Activated CD8-positive, alpha-beta T cell treated with anti-CD3 and anti-CD28 coated beads, Interleukin-2, amount 10 ng/mL, durations not matched to agents 7 days and 5 days (primary cell): ENCODE measurements around the gene ZNF341. TPM values are rescaled to one million over a fixed set of nuclear protein-coding genes. Genes with fewer than 3 reads are reported as not detected.

Source experiments
- ATAC-seq: fragments of 150-1000 bp; cut with Tn5 transposase; one replicate; pipeline ENCODE4 v1.10.0; 2021; ENCODE audit warnings: moderate library complexity
- CTCF ChIA-PET: fragments of 350-600 bp; sonication (Branson Sonifier 250); formaldehyde crosslinking; loops from one replicate; lab custom pipeline; 2021; ENCODE audit warnings: antibody characterized with exemption; lab: Charles Lee
- POLR2A ChIA-PET: fragments of 350-600 bp; sonication (Branson Sonifier 250); formaldehyde crosslinking; loops from one replicate; lab custom pipeline; 2021; ENCODE audit warnings: antibody characterized with exemption; lab: Charles Lee
- DNase-seq: peaks from one replicate; pipeline ENCODE4 v3.0.0-alpha.2; 2020
- H3K27ac Mint-ChIP-seq: one replicate; pipeline ENCODE4 v1.8.0; 2021; ENCODE audit warnings: mild to moderate bottlenecking, mixed read lengths
- H3K27me3 Mint-ChIP-seq: one replicate; pipeline ENCODE4 v1.8.0; 2021; ENCODE audit warnings: low read depth, mixed read lengths
- H3K36me3 Mint-ChIP-seq: one replicate; pipeline ENCODE4 v1.8.0; 2021; ENCODE audit warnings: low read depth, mixed read lengths
- H3K4me1 Mint-ChIP-seq: one replicate; pipeline ENCODE4 v1.8.0; 2021; ENCODE audit warnings: low read depth, mixed read lengths
- H3K4me3 Mint-ChIP-seq: one replicate; pipeline ENCODE4 v1.8.0; 2021; ENCODE audit warnings: mild to moderate bottlenecking, mixed read lengths
- H3K9me3 Mint-ChIP-seq: one replicate; pipeline ENCODE4 v1.8.0; 2022; ENCODE audit warnings: mixed read lengths; ENCODE audit not compliant: insufficient read depth
- total RNA-seq, 2 experiments: library from RNA; stranded (reverse); gene quantifications; one replicate each; pipeline ENCODE4 v1.2.3, GENCODE V29; 2021

Gene ZNF341
- total RNA-seq, 2 experiments from 2014 or later, result 4.7 to 5.2 TPM

DNA sequence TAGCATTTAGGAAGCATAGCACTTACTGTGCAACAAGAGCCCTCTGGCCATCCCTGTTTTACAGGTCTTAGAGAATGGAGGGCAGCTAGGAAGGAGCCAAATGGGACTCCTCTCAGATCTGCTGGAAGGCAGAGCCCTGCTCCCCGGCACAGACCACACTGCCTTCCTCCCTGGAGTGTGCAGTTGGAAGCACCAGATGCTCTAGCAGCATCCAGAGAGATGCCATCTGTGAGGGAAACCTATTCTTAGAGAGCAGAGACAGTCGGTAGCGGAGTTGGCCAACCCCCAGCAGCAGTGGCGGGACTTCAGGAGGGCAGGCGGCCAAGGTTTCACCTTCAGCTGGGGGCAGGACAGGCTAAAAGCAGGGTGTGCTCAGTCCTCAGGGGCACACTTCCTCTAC lies 28.9 kb upstream of the ZNF341 start:
- Mint-ChIP-seq H3K27ac (no peak overlapping the region), H3K27me3 (no peaks in the 10 kb centered on the region), H3K9me3 (no peaks in the 10 kb centered on the region), H3K36me3 (peaks cover 20% of the 10 kb centered on the region), H3K4me1 (no peaks in the 10 kb centered on the region), H3K4me3 (no peak overlapping the region)
- DNase-seq (no peak), ATAC-seq (no peak)
- POLR2A ChIA-PET, result interaction anchor here (0.9 kb wide), 1 partner anchor 30 kb away, joined by 3 read pairs; no protein-coding TSS in a partner anchor
- CTCF ChIA-PET, result no interaction called here

DNA sequence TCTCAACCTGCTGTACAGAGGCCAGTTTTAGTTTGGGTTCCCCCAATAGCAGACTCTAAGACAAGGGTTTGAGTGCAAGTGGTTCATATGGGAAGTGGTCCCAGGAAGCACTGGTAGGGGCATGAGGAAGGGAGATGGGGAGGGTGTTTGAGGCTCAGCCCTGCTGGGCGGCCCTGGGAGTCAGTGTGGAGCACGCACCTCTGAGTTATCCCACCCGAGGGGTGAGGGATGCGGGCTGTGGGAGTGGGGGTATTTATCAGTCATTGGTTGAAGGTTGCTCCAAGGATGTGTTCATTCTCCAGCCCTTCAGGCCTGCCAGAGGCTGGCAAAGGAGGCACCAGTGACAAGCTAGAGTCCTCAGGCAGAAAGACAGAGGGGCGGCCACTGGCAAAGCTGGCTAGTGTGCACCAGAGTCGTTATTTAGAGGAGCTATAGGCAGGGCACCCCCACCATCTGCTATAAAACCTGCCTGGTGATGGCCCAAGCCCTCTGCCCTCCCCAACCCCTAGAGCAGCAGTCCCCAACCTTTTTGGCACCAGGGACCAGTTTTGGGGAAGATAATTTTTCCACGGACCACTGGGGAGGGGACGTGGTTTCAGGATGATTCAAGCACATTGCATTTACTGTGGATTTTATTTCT lies 28.2 kb upstream of the ZNF341 start:
- Mint-ChIP-seq H3K4me3 (no peak overlapping the region), H3K4me1 (no peaks in the 10 kb centered on the region), H3K27ac (no peak overlapping the region), H3K9me3 (no peaks in the 10 kb centered on the region), H3K36me3 (peaks cover 20% of the 10 kb centered on the region), H3K27me3 (no peaks in the 10 kb centered on the region)
- ATAC-seq (no peak), DNase-seq (no peak)
- CTCF ChIA-PET, result no interaction called here
- POLR2A ChIA-PET, result interaction anchor here (0.9 kb wide), 1 partner anchor 29 kb away, joined by 3 read pairs; no protein-coding TSS in a partner anchor

DNA sequence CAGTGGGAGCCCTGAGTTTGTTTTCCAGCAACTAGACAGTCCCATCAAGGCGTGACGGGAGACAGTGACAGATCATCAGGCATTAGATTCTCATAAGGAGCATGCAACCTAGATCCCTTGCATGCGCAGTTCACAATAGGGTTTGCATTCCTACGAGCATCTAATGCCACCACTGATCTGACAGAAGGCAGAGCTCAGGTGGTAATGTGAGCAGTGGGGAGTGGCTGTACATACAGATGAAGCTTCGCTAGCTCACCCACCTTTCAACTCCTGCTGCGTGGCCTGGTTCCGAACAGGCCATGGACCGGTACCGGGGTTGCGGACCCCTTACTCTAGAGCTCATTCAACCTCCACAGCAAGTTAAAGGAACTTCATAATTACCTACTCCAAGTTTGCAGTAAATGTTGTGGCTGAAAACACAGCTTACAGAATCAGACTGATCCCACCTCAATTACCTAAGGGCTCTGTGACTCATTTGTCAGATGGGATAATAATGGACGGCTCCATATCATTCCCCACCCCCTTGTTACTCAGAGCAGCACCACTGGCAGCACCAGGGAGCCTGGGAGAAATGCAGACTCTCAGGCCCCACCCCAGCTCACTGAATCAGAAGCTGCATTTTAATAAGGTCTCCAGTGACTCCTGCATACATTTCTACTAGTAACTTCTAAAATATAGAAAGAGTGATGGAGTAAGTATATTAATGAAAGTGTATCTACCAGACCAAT lies 27.4 kb upstream of the ZNF341 start:
- Mint-ChIP-seq H3K4me1 (peaks cover 3% of the 10 kb centered on the region), H3K4me3 (no peak overlapping the region), H3K9me3 (no peaks in the 10 kb centered on the region), H3K36me3 (peaks cover 23% of the 10 kb centered on the region), H3K27me3 (no peaks in the 10 kb centered on the region), H3K27ac (no peak overlapping the region)
- POLR2A ChIA-PET, result interaction anchor here (0.7 kb wide), 1 partner anchor 13 kb away, joined by 3 read pairs; no protein-coding TSS in a partner anchor
- CTCF ChIA-PET, result no interaction called here
- ATAC-seq, result no peak
- no peak for DNase-seq

DNA sequence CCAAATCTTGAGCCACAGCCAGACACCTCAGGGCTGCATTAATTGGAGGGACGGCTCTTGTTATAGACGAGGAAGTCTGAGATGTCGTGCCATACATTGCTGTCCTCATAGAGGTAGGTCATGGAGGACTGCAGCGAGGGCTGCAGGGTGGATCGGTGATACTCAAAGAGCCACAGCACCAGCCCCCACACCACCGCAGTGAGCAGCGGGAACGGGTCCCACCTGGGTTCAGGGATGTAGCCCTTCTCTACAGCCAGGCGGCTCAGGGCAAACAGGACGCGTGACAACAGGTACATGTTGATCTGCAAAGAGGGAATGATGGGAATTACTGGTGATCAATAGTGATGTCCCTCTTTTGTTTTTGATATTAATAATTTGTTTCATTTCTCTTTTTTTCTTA lies 24.1 kb upstream of the ZNF341 start:
- ChIA-PET CTCF (no interaction called here), POLR2A (no interaction called here)
- Mint-ChIP-seq H3K36me3 (peaks cover 38% of the 10 kb centered on the region), H3K4me3 (no peak overlapping the region), H3K4me1 (peaks cover 17% of the 10 kb centered on the region), H3K27me3 (no peaks in the 10 kb centered on the region), H3K27ac (no peak overlapping the region), H3K9me3 (no peaks in the 10 kb centered on the region)
- DNase-seq (no peak), ATAC-seq (no peak)

DNA sequence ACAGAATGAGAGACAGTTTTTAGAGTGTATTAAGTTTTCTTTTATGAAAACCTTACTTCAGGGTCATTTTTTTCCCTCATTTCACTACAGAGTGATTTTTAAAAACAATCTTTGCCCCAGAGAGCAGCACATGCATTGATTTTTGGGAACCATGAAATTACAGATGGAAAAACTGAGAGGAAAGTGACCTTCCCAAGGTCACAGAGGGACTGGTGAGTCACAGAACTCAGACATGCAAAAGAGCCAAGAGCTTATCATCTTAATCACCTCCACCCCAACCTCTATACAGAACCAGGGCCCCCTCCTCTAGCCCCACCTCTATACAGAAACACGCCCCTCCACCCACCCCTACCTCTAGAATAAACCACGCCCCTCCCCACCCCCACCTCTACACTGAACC lies 22.4 kb upstream of the ZNF341 start:
- H3K4me3 Mint-ChIP-seq, result no peak overlapping the region
- ChIA-PET CTCF (no interaction called here), POLR2A (no interaction called here)
- no peak for DNase-seq
- no peaks in the 10 kb centered on the region for H3K27me3 Mint-ChIP-seq
- H3K36me3 Mint-ChIP-seq, result peaks cover 44% of the 10 kb centered on the region
- no peaks in the 10 kb centered on the region for H3K9me3 Mint-ChIP-seq
- no peak for ATAC-seq
- peaks cover 17% of the 10 kb centered on the region for H3K4me1 Mint-ChIP-seq
- H3K27ac Mint-ChIP-seq, result peak overlapping the region; percentile 57

DNA sequence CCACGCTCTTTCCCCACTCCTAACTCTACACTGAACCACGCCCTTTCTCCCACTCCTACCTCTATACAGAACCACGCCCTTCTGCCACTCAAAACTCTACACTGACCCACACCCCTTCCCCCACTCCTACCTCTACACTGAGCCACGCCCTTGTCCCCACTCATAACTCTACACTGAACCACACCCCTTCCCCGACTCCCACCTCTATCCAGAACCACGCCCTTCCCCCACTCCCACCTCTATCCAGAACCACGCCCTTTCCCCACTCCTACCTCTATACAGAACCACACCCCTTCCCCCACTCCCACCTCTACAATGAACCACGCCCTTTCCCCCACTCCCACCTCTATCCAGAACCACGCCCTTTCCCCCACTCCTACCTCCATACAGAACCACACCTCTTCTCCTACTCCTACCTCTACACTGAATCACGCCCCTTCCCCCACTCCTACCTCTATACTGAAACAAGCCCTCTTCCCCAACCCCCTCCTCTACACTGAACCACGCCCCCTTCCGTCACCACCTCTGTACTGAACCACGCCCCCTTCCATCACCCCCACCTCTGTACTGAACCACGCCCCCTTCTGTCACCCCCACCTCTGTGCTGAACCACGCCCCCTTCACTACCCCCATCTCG lies 21.8 kb upstream of the ZNF341 start:
- CTCF ChIA-PET, result no interaction called here
- Mint-ChIP-seq H3K4me1 (peaks cover 17% of the 10 kb centered on the region), H3K27ac (no peak overlapping the region), H3K36me3 (peaks cover 44% of the 10 kb centered on the region), H3K27me3 (no peaks in the 10 kb centered on the region), H3K9me3 (no peaks in the 10 kb centered on the region), H3K4me3 (no peak overlapping the region)
- no peak for ATAC-seq
- DNase-seq, result no peak
- POLR2A ChIA-PET, result interaction anchor here (1.0 kb wide), 1 partner anchor 457 kb away, joined by 3 read pairs; no protein-coding TSS in a partner anchor

DNA sequence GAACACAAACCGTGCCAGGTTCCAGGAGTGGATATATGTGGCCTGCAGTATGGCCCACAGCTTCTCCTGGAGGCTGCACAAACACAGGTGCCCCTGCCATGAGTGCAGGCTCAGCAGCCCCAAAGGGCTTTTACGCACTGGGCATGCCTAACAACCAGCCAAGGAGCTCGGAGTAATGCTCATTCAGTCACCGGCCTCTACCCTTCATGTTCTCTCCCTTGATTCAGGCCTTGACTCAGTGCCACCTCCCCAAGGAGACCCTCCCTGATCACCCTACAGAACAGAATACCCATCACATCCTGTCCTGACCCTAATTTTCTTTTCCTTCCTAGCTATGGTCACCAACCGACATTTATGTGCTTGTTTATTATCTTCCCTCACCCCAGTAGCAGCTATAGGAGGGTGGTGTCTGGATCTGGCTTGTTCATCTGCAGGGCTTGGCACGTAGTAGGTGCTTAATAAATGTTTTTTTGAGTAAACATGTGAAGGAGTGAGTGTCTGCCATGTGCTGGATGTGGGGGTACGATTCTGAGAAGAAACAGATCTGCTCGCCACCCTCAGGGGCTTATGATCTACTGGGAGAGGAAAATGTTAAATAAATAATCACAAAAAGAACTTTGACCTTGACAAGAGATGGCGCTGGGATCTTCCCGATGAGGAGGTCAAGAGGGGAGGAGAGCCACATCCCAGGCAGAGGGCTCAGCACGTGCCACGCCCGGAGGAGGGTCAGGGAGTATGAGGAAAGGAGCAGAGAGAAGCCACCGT lies 20.9 kb upstream of the ZNF341 start:
- Mint-ChIP-seq H3K9me3 (no peaks in the 10 kb centered on the region), H3K36me3 (peaks cover 42% of the 10 kb centered on the region), H3K4me1 (peaks cover 17% of the 10 kb centered on the region), H3K4me3 (no peak overlapping the region), H3K27ac (no peak overlapping the region), H3K27me3 (no peaks in the 10 kb centered on the region)
- no peak for DNase-seq
- ChIA-PET POLR2A (interaction anchor here (1.0 kb wide), 1 partner anchor 456 kb away, joined by 3 read pairs; no protein-coding TSS in a partner anchor), CTCF (no interaction called here)
- ATAC-seq, result no peak

DNA sequence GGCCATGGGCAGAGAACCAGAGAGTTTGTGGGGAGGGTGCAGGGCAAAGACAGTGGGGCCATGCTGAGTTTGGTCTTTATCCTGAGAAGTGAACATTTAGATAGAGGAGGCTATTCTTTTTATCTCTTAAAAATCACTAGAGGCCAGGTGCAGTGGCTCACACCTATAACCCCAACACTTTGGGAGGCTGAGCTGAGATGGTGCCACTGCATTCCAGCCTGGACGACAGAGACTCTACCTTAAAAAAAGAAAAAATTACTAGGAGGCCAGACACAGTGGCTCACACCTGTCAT lies 20.4 kb upstream of the ZNF341 start:
- H3K4me1 Mint-ChIP-seq, result peaks cover 17% of the 10 kb centered on the region
- H3K36me3 Mint-ChIP-seq, result peaks cover 42% of the 10 kb centered on the region
- no peaks in the 10 kb centered on the region for H3K27me3 Mint-ChIP-seq
- POLR2A ChIA-PET, result interaction anchor here (1.0 kb wide), 1 partner anchor 456 kb away, joined by 3 read pairs; no protein-coding TSS in a partner anchor
- H3K9me3 Mint-ChIP-seq, result no peaks in the 10 kb centered on the region
- DNase-seq (no peak), ATAC-seq (no peak)
- no peak overlapping the region for H3K27ac Mint-ChIP-seq
- CTCF ChIA-PET, result no interaction called here
- H3K4me3 Mint-ChIP-seq, result no peak overlapping the region

DNA sequence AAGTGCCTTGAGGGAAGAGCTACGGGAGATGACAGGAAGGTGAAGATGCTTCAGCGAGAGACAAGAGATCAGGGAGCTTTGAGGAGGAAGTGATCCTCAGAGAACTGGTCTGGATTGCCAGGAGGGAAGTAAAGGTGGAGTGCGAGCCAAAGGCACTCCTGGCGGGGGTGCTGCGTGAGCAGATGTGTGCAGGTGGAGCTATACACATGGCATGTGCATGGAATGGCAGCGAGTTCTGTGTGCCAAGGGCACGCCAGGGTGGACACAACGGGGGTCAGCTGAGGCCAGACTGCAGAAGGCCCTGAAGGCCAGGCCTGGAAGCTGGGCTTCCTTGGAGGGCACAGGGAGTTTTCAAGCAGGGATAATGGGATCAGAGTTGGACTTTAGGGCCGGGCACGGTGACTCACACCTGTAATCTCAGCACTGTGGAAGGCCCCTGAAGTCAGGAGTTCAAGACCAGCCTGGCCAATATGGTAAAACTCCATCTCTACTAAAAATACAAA lies 17.9 kb upstream of the ZNF341 start:
- Mint-ChIP-seq H3K4me3 (no peak overlapping the region), H3K9me3 (no peaks in the 10 kb centered on the region), H3K27me3 (no peaks in the 10 kb centered on the region), H3K4me1 (peaks cover 27% of the 10 kb centered on the region), H3K36me3 (peaks cover 35% of the 10 kb centered on the region), H3K27ac (no peak overlapping the region)
- CTCF ChIA-PET, result no interaction called here
- POLR2A ChIA-PET, result no interaction called here
- DNase-seq (no peak), ATAC-seq (no peak)

DNA sequence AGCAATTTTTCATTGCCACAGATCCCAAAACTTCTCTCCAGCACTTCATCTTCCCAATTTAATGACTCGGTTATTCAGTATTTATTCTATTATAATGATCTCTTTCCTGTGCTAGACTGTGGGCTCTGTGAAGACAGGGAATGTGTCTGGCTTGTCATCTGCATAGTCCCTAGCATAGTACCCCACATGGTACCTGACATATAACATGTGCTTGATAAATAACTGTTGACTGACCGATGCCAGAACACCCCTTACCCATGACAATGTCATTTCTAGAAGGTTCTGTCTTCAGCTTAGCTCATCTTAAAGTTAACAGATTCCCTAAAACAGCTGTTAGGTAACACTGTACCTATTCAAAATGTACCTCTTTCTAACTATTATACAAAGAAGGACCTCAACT lies 15.3 kb upstream of the ZNF341 start:
- CTCF ChIA-PET, result no interaction called here
- ATAC-seq (no peak), DNase-seq (no peak)
- no peak overlapping the region for H3K27ac Mint-ChIP-seq
- no peaks in the 10 kb centered on the region for H3K27me3 Mint-ChIP-seq
- no peak overlapping the region for H3K4me3 Mint-ChIP-seq
- peaks cover 17% of the 10 kb centered on the region for H3K36me3 Mint-ChIP-seq
- H3K9me3 Mint-ChIP-seq, result no peaks in the 10 kb centered on the region
- peaks cover 25% of the 10 kb centered on the region for H3K4me1 Mint-ChIP-seq
- POLR2A ChIA-PET, result interaction anchor here (1.0 kb wide), 1 partner anchor 15 kb away, joined by 4 read pairs; the partner anchor contains the start of gene ZNF341

DNA sequence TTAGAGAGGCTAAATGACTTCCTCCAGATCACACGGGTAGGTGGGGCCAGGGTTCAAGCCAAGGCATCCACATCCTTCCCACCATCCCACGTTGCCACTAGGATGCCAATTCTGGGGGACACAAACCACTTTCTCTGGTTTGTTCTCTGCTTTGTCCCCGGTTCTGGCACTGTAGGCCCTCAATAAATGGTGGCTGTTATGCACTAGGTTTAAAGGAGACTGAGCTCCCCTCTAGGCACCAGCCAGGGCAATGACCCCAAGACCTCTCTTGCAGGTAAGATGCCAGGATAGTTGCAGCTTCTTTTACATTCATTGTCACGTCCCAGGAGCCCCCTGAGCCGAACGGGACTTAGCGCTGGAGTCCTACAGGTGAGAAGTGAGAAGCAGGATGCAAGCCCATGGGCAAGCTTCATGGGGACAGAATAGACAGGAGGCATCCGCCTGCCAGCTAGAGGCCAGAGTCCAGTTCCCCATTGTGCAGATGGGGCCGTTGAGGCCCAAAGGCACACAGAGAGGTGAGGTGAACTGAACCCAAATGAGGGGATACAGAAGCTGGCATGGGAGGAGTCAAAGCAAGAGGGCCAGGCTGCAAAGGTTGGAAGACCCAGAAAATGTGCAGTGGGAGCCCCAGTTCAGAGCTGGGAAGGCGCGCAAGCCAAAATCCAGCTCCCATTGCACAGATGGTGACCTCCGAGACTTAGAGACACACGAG lies 12.4 kb upstream of the ZNF341 start:
- H3K4me3 Mint-ChIP-seq, result peak overlapping the region; percentile 91
- ChIA-PET POLR2A (interaction anchor here (0.6 to 1.9 kb wide), 12 partner anchors 12 to 393 kb away, joined by 3 to 17 read pairs (median 4); partner anchors contain the start of genes E2F1, EIF2S2 and ZNF341), CTCF (interaction anchor here (1.1 to 3.3 kb wide), 10 partner anchors 9 to 230 kb away, joined by 3 to 12 read pairs (median 5); partner anchors contain the start of genes ACTL10, CBFA2T2 and ZNF341)
- no peak for DNase-seq
- no peak for ATAC-seq
- H3K27me3 Mint-ChIP-seq, result no peaks in the 10 kb centered on the region
- H3K4me1 Mint-ChIP-seq, result peaks cover 27% of the 10 kb centered on the region
- peaks cover under 1% of the 10 kb centered on the region for H3K36me3 Mint-ChIP-seq
- peak overlapping the region; percentile 81 for H3K27ac Mint-ChIP-seq
- H3K9me3 Mint-ChIP-seq, result no peaks in the 10 kb centered on the region
